Stimulated activated CD8-positive, alpha-beta memory T cell treated with anti-CD3 and anti-CD28 coated beads, Interleukin-12 subunit alpha, Interleukin-12 subunit beta, amount 100 ng/mL, for 24 hours (primary cell): ENCODE measurements around the gene ARHGAP26.

Experiments used
- DNase-seq: peaks from one replicate; pipeline ENCODE4 v3.0.0-alpha.2; 2020; ENCODE audit errors: extremely low read depth

The ARHGAP26 gene

GRCh38 chr5:142872217-142872616, 102.0 kb downstream of the ARHGAP26 start:
- no peak for DNase-seq

DNA sequence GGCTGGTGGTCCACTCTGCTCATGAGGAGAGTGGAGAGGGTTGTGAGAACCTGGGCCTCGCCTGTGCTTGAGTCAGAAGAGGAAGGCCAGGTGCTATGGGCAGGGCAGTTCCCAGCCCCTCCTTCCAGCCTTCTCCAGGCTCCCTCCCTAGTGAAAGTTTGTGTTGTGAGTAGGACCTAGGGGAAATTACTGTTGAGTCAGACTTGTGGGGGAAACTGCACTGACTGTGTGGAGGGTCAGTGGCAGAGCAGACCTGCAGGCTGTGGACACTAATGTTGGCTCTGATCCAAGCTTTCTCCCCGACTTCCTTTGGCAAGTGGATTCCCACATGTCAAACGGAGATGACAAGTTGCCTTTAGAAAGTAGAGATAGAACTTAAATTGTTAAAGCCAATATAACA, 102.6 kb downstream of the ARHGAP26 start:
- no peak for DNase-seq

DNA sequence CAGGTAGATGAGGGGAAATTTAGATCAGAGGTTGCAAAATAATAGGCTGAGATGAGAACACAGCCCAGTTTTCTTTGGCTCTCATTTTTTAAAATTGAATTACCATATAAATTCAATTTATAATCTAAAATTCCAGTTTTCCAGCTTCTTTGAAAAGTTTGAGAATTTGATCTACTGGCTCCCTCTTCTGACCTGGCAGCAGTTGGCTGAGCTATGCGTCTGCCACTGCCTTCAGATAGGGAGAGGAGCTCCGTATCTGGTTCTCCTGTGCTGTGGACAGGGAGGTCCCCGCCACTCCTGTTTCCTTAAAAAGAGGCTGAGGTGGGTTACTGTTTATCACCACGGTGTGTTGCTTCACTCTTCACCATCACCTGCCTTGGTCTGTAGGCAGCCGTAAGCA, 103.7 kb downstream of the ARHGAP26 start:
- no peak for DNase-seq

DNA sequence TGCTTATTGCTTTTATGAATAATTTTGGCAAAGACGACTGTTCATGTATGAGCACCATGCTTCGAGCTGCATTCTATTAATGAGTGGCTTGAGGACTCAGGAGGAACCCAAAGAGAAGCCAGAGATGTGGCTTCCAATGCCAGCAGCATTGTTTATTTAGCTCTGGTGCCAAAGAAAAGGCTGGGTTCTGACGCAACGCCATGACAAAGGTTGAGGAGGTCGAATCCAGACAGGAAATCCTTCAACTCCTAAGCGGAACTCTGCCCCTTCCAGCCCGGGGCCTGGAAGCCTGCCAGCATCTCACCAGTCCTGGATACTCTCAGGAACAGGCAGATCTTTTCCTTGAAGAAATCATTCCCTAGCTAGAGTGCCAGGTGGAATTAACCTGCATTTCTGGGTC, 104.4 kb downstream of the ARHGAP26 start:
- no peak for DNase-seq

DNA sequence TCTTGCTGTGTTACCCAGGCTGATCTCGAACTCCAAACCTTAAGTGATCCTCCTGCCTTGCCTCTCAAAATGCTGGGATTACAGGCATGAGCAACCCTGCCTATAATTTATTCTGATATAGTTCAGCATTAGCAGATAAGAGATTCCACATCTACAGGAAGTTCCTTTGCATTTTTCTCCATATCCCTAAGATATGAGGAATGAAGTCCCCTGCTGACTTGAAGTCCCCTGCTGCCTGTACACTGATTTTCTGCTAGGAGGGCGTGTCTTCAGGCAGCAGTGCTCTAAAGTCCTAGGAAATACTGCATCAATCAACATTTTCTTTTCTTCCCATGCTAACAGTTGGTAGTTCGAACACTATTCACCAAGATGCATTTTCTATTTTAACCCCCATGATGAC, 105.8 kb downstream of the ARHGAP26 start:
- no peak for DNase-seq

DNA sequence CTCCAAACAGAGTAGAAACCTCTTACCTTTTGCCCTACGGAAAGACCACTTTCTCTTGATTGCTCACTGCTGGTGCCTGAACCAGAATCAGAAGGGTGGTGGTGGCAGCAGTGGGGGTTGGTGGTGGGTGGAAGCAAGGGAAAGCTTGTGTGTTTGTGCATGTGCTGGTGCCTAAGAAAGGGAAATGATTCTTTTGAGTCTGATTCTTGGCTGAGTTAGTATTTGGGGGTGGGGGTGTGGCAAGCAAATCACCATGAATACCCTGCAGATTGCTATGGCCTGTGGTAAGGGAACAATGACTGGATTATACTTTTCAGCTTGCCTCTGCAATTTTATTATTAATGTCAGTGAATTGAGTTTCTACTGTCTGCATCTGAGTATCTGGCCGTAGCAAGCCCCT, 106.6 kb downstream of the ARHGAP26 start:
- DNase-seq: no peak

DNA sequence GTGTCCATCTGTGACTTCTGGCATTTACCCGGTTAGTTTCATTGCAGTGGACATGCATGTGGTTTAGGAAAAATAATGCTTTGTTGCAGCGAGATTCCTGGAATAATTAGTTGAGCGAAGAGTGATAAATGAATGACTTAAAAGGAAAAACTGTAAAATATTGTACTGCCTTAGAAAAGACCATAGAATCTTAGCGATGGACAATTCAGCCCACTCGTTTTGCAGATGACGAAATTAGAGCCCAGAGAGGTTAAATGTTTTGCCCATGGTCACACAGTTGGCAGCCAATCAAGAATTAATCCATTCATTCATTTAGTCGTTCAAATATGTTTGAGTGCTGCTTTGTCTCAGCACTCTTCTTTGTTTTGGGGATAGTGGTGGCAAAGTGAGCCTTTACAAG, 107.9 kb downstream of the ARHGAP26 start:
- no peak for DNase-seq

DNA sequence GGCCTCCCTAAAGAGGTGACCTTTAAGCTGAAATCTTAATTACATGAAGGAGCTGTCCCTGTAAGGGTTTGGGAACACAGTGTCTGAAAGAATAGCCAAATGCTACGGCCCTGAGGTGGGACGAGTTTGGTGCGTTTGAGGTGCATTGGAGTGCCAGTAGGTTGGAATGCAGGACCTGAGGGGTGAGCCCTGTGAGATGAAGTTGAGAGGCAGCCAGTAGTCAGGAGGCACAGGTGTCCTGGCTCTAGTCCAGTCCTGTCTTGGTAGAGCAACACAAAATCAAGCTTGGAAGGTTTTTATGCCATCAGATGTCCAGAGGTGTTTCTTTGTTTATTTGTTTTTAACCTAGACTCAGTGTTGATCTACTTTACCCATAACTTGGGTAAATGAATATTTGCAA, 108.5 kb downstream of the ARHGAP26 start:
- no peak for DNase-seq

GRCh38 chr5:142881076-142881783, 111.1 kb downstream of the ARHGAP26 start:
- DNase-seq: no peak

GRCh38 chr5:142881784-142882126, 111.6 kb downstream of the ARHGAP26 start:
- no peak for DNase-seq

DNA sequence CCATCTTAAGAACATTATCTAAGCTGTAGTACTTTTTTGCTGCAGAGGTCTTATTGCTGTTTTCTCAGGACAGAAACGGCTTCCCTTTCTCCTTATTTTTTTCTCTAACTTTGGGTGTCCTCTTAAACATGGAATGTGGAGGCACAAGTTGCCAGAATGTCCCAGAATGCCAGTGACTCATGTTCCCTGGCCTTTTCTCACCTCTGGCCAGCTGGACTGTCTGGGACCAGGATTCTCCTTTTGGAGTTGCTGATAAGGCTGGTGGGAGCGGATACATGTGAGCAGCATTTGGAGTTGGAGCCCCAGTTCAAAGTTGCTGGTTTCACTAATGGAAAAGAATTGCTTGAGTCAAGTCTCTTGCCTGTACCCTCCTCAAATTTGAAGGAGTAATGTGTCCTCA, 112.8 kb downstream of the ARHGAP26 start:
- no peak for DNase-seq

- no peak for DNase-seq
Observed at GRCh38 chr5:142883438-142883837, 113.3 kb downstream of the ARHGAP26 start.

DNA sequence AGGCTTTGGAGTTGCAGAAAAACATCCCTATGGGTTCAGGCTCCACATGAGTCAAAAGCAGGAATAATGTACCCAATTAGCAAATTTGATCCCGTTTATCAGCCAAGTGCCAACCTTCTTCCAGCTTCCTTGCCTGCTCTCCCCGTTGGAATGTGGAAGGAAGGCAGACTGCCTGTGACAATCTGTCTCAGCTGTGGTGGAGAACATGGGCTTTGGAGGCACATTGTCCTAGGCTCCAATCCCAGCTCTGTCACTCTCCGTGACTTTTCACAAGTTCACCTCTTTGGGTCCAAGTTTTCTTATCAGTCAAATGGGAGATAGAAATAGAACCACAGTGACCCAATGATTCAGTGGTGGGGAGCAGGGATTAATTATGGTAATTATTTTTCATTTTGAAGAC, 113.9 kb downstream of the ARHGAP26 start:
- DNase-seq: no peak

- no peak for DNase-seq
Observed at GRCh38 chr5:142886211-142886610, 116.0 kb downstream of the ARHGAP26 start.

DNA sequence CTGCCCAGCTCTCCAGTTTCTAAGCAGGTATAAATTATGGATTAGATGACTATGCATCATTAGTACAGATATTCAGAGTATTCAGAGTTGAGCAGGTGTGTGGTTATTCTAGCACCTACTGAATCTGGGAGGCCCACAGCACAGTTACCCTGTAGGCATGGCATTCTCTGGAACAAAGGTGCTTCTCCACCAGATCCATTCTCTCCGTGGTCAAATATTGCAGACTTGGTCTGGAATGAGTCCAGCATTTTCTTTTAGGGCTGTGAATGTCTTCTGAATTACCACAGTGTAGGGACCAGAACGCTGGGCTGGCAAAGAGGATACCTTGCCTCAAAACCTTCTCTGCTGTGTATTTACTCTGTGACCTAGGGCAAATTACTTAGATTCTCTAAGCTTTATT, 116.8 kb downstream of the ARHGAP26 start:
- no peak for DNase-seq

DNA sequence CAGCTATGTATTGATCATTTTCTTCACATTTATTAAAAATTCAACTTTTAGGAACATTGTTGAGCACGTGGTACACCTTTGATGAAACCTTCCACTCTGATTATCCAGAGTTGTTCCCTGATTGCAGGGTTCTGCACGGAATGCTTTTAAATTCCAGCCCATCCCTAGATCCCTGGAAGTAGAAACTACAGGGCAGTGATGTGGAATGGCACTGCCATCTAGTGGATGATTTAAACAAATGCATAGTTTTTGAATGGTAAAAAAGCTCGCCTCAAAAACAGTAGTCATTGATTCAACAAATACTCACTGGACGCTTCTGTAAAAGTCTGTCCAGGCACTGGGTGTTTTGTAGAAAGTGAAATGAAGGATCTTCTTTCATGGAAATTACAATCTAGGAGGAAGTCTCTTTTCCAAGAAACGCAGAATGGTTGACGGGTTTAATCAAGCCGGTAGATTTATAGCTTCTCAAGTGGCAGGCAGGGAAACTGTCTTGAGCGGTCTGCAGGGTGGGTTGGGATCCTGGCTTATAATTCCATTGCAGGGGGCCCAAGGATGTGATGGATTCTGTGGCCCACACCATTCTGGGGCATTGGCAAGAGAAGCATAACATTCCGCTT, 118.4 kb downstream of the ARHGAP26 start:
- DNase-seq: no peak

DNA sequence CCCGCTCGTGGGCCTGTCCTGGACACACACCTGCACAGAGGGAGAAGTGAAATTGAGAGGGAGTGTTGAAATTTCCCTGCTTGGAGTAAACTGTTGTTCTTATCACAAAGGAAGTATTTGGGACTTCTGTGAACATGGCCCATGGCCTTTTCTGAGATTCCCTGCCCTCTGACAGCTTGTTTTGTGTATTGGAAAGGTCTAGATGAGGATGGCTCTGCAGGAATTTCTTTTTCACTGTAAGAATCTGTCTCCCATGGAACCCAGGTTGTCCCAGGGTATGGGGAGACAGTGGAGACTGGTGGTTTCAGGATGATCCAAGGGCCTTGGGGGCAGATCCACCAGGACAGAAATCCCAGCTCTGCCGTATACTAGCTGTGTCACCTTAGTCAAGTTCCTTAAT, 121.8 kb downstream of the ARHGAP26 start:
- no peak for DNase-seq

- DNase-seq: no peak
Observed at GRCh38 chr5:142894315-142894714, 124.1 kb downstream of the ARHGAP26 start.

DNA sequence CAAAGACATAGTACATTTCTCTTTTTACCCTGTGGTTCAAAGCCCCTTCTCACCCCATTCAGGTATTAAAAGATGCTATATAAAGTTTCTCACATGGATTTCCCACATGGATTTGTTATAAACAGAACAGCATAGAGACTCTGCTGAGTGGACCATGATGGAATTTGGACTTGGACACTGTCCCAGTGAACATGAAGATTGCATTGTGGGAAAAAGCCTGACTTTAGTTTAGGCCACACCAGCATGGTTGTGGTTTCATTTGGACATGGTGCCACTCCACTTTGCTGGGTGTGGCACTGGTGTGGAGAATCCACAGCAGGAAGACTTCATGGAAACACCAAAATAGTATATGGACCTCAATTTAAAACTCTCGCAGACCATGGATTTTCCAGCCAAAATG, 124.6 kb downstream of the ARHGAP26 start:
- DNase-seq: no peak

- no peak for DNase-seq
Observed at GRCh38 chr5:142896325-142897007, 126.3 kb downstream of the ARHGAP26 start.

GRCh38 chr5:142897328-142897727, 127.2 kb downstream of the ARHGAP26 start:
- DNase-seq: no peak

- DNase-seq: no peak
Observed at GRCh38 chr5:142900927-142901326, 130.8 kb downstream of the ARHGAP26 start.

DNA sequence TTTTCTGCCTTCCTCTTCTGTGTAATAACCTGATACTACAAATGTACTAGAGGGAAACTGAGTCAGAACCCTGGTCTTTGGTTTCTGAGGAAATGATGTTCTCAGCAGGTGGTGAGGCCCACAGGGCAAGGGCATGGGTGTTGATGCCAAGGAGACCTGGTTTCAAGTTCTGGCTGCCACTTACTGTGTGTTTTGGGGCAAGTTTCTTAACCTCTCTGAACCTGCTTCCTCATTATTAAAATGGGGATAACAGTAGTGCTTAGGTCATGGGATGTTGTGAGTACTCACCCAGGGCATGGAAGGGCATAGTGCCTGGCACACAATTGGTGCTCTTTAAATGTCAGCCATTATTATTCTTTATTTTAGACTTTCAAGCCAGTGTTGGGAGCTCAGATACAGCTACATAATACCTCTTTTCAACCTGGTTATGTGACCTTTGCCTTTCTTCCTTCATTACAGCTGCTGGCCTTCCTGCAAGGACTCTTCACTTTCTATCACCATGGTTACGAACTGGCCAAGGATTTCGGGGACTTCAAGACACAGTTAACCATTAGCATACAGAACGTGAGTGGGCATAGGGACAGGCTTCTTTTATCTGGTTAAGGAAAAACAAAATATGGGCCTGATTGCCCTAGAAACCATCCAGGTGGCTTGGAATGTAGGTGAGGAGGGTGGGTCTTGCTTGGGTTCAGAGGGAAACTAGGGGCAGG, 131.5 kb downstream of the ARHGAP26 start:
- DNase-seq: no peak
